ENCODE results near the gene SFT2D2. TPM values are rescaled to one million over a fixed set of nuclear protein-coding genes. Genes with fewer than 3 reads are reported as not detected.

The SFT2D2 gene
- 10 to 100 TPM; 51.6 to 63.1 (median 55.6) TPM for total RNA-seq
- 55.3 TPM for total RNA-seq (2013)
- 95.6 to 199 (median 156) reads per million in 29 experiments for total RNA-seq

DNA sequence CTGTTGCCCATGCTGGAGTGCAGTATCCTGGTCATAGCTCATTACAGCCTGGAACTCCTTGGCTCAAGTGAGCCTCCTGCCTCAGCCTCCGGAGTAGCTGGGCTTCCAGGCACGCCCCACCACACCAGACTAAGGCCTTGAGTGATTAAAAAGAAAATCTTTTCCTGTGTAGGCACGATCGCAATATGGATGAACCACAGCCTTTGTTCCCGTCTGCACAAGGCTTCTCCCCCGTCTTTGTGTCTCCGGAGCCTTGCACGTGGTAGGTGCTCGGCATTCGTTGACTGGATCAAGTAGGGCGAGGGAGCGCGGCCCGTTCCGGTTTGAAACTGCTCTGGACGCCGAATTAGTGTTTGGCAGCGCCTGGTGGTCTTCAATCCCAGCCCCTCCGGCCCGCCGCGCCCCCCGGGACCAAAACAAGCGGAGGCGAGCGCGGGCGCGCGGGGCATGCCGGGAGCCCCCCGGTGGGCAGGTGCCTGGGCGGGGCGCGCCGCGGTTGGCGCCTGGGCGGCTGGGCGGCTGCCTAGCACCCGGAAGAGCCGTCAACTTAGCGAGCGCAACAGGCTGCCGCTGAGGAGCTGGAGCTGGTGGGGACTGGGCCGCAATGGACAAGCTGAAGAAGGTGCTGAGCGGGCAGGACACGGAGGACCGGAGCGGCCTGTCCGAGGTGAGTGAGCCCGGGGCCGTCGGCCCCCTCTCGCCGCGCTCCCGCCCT, at the start of gene SFT2D2:
SFT2D2 (plus strand) TSS at position 529 of the 715 bp plus-strand sequence; CDS start at position 605, 76 bp downstream.
- peaks cover 44 to 50% (median 45%) of the 10 kb centered on the region in 3 donors for H3K4me1 Mint-ChIP-seq
- ATAC-seq (replicated peaks in 1 of 4), result peak; percentile 98 to 99 (median 98)

DNA sequence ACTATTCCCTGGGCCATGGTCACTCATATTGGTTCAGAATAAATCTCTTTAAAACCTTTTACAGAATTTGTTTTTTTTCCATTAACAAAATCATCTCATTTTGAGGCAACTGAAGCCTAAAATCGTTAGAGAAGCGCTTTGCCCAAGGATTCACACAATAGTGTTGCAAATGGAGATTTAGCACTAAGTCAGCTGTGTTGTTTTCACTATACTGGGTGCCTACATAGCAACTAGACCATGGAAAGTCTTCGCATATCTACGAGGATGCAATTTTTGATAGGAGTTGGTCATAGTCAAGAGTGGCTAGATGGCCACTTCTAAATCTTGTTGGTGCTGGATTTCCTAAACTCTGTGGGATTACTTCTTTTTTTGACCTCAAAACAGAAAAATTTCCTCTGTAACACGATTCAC, 47.6 kb upstream of the SFT2D2 start:
- peaks cover 0 to 3% of the 10 kb centered on the region in 2 experiments for H3K27me3 ChIP-seq (replicated peaks in 1 of 2; ENCODE audit: control insufficient read depth in 2 of 2, extremely low read depth in 1 of 2, insufficient read depth in 2 of 2, low read length in 1 of 2)
- H3K27ac ChIP-seq (ENCODE audit: low read length), result peak overlapping the region; percentile 96
- DNase-seq (no peak), ATAC-seq (replicated peaks in 1 of 4) (no peak)
- H3K36me3 ChIP-seq (ENCODE audit: control insufficient read depth in 2 of 2, extremely low read depth in 1 of 2, insufficient read depth in 1 of 2, low read length in 1 of 2), result no peaks in the 10 kb centered on the region
- Mint-ChIP-seq H3K4me1 (peaks cover 8 to 11% (median 10%) of the 10 kb centered on the region in 3 donors), H3K4me3 (no peak overlapping the region), H3K27me3 (peaks cover 2 to 17% of the 10 kb centered on the region in 2 donors), H3K9me3 (no peaks in the 10 kb centered on the region), H3K27ac (no peak overlapping the region), H3K36me3 (no peaks in the 10 kb centered on the region)
- H3K4me1 ChIP-seq (ENCODE audit: control insufficient read depth in 1 of 2, extremely low read depth in 1 of 2, insufficient read depth in 2 of 2, low read length in 2 of 2), result peaks cover 10 to 24% of the 10 kb centered on the region in 2 experiments
- POLR2A ChIA-PET, result no interaction called here
- CTCF ChIA-PET, result no interaction called here
- 60% methylated on average over 3 of the region's 5 CpGs for WGBS (ENCODE audit: insufficient coverage)
- peak overlapping the region; percentile 97 to 99 for H3K4me3 ChIP-seq (ENCODE audit: control insufficient read depth in 1 of 2, extremely low read depth in 1 of 2, low read length in 1 of 2)
- no peaks in the 10 kb centered on the region for H3K9me3 ChIP-seq

More for the DNA sequence above, at the start of gene SFT2D2:
- Histone ChIP-seq H3K4me3 (ENCODE audit: control insufficient read depth in 1 of 2, extremely low read depth in 1 of 2, low read length in 1 of 2) (peak within 1 kb of the TSS; percentile 85 to 94), H3K36me3 (ENCODE audit: control insufficient read depth in 2 of 2, extremely low read depth in 1 of 2, insufficient read depth in 1 of 2, low read length in 1 of 2) (no peaks in the 10 kb centered on the region), H3K27ac (ENCODE audit: low read length) (peak within 1 kb of the TSS; percentile 59), H3K27me3 (replicated peaks in 1 of 2; ENCODE audit: control insufficient read depth in 2 of 2, extremely low read depth in 1 of 2, insufficient read depth in 2 of 2, low read length in 1 of 2) (no peaks in the 10 kb centered on the region), H3K9me3 (no peaks in the 10 kb centered on the region), H3K4me1 (ENCODE audit: control insufficient read depth in 1 of 2, extremely low read depth in 1 of 2, insufficient read depth in 2 of 2, low read length in 2 of 2) (peaks cover 19 to 34% of the 10 kb centered on the region in 2 experiments)
- peak; percentile 58 to 87 (median 70) for DNase-seq
- WGBS (ENCODE audit: insufficient coverage), result under 1% methylated on average over 57 of the region's 58 CpGs
- peak within 1 kb of the TSS; percentile 92 to 93 for H3K27ac Mint-ChIP-seq
- POLR2A ChIA-PET, result interaction anchor here in 1 of 2 donors (0.5 to 1.5 kb wide), 2 partner anchors 9 to 81 kb away, joined by 7 to 9 read pairs; no protein-coding TSS in a partner anchor
- CTCF ChIA-PET, result interaction anchor here (0.7 to 4.0 kb wide), 6 partner anchors 9 to 1325 kb away, joined by 3 to 27 read pairs (median 4); partner anchors contain the start of gene POU2F1 (in 1 of the 2)
- H3K9me3 Mint-ChIP-seq, result peaks cover 0 to 4% (median 0%) of the 10 kb centered on the region in 3 donors
- H3K4me3 Mint-ChIP-seq, result peak within 1 kb of the TSS; percentile 89 to 97 (median 92)
- H3K27me3 Mint-ChIP-seq, result peaks cover 0 to 5% of the 10 kb centered on the region in 2 donors
- peaks cover 12% of the 10 kb centered on the region for H3K36me3 Mint-ChIP-seq

DNA sequence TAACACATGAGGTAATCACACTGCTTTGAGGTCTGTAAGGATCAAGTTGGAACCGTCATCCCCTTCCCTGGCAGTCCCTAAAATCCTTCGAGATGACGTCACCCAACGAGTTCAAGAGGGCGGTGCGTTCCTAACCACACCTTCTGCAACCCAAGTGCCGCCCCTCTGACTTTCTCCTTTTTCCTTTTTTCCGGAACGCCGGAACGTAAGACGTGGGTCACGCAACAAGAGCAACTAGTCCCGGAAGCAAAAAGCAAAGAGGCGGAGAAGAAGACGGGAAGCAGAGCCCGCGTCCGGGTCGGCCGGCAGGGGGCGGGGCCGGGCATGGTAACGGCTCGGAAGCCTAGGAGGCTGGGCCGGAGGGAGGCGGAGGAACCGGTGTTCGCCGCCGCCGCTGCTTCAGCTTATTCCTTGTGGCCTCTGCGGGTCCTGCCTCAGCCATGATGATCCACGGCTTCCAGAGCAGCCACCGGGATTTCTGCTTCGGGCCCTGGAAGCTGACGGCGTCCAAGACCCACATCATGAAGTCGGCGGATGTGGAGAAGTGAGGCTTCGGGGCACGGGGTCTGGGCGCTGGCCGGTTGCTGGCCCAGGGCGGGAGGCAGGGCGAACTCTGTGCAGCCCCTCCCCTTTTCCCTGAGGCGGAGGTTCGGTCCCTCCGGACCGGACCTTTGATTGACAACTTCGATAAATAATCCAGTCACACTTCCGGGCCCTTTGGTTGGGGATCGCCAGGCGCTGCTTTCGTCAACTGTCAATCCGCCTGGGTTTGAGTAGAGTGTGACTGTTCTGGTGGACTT, 47.0 kb upstream of the SFT2D2 start, which contains the start of gene TIPRL:
TIPRL (plus strand) TSS at position 325 of the 800 bp plus-strand sequence; CDS start at position 441, 116 bp downstream.
- Histone ChIP-seq H3K4me1 (ENCODE audit: control insufficient read depth in 1 of 2, extremely low read depth in 1 of 2, insufficient read depth in 2 of 2, low read length in 2 of 2) (peaks cover 10 to 24% of the 10 kb centered on the region in 2 experiments), H3K9me3 (no peaks in the 10 kb centered on the region), H3K27me3 (replicated peaks in 1 of 2; ENCODE audit: control insufficient read depth in 2 of 2, extremely low read depth in 1 of 2, insufficient read depth in 2 of 2, low read length in 1 of 2) (no peaks in the 10 kb centered on the region), H3K27ac (ENCODE audit: low read length) (peak within 1 kb of the TSS; percentile 96), H3K36me3 (ENCODE audit: control insufficient read depth in 2 of 2, extremely low read depth in 1 of 2, insufficient read depth in 1 of 2, low read length in 1 of 2) (peaks cover 0 to 2% of the 10 kb centered on the region in 2 donors), H3K4me3 (ENCODE audit: control insufficient read depth in 1 of 2, extremely low read depth in 1 of 2, low read length in 1 of 2) (peak within 1 kb of the TSS; percentile 97 to 99)
- ATAC-seq (replicated peaks in 1 of 4) (peak; percentile 90 to 97 (median 97)), DNase-seq (peak; percentile 84 to 97 (median 92))
- Mint-ChIP-seq H3K36me3 (peaks cover 3% of the 10 kb centered on the region), H3K9me3 (no peaks in the 10 kb centered on the region), H3K4me3 (no peak within 1 kb of the TSS), H3K27me3 (peaks cover 0 to 11% of the 10 kb centered on the region in 2 donors), H3K27ac (no peak within 1 kb of the TSS), H3K4me1 (peaks cover 11 to 16% (median 15%) of the 10 kb centered on the region in 3 donors)
- WGBS (ENCODE audit: insufficient coverage), result 0% methylated on average over 44 of the region's 56 CpGs
- CTCF ChIA-PET, result interaction anchor here in 1 of 2 donors (0.5 kb wide), 1 partner anchor 1561 kb away, joined by 3 read pairs; no protein-coding TSS in a partner anchor
- POLR2A ChIA-PET, result no interaction called here

DNA sequence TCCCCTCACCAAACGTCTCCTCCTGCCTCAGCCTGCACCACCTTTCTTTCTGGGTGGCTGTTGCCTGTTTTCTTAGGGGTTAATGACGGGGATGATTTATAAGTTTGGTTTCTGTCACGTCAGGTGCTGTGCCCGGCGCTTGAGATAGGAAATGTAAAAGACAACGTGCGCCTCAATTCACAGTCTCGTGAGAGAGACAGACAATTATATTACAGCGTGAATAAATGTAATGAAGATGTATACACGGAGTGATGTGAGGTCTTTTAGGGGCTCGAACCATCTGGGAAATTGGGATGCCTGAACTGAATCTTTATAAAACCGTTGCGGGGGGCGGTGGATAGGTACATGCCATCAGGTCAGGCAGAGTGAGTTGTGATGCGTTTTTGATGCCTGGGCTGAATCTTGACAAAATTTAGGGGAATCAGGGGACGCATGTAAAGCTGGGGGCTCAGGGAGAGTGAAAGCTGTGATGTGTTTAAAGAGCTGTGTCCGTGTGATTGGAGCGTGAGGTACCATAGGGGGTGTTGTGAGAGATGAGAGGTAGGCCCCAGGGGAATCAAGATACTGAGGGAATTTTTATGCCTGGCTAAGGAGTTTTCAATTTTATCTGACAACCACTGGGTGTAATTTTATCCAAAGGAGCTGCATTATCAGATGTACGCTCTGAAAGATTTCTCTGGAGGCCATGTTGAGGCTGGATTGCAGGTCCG, 46.2 kb upstream of the SFT2D2 start:
- no peaks in the 10 kb centered on the region for H3K9me3 Mint-ChIP-seq
- peaks cover 0 to 4% of the 10 kb centered on the region in 2 donors for H3K27me3 Mint-ChIP-seq
- ChIA-PET CTCF (interaction anchor here (0.5 to 0.8 kb wide), 2 partner anchors 47 to 1560 kb away, joined by 3 read pairs; partner anchors contain the start of gene SFT2D2 (in 1 of the 2)), POLR2A (interaction anchor here in 1 of 2 donors (0.6 kb wide), 1 partner anchor 13 kb away, joined by 3 read pairs; no protein-coding TSS in a partner anchor)
- Histone ChIP-seq H3K4me3 (ENCODE audit: control insufficient read depth in 1 of 2, extremely low read depth in 1 of 2, low read length in 1 of 2) (peak overlapping the region; percentile 97 to 99), H3K36me3 (ENCODE audit: control insufficient read depth in 2 of 2, extremely low read depth in 1 of 2, insufficient read depth in 1 of 2, low read length in 1 of 2) (peaks cover 0 to 5% of the 10 kb centered on the region in 2 donors), H3K27me3 (replicated peaks in 1 of 2; ENCODE audit: control insufficient read depth in 2 of 2, extremely low read depth in 1 of 2, insufficient read depth in 2 of 2, low read length in 1 of 2) (no peaks in the 10 kb centered on the region), H3K9me3 (no peaks in the 10 kb centered on the region), H3K4me1 (ENCODE audit: control insufficient read depth in 1 of 2, extremely low read depth in 1 of 2, insufficient read depth in 2 of 2, low read length in 2 of 2) (peaks cover 10 to 24% of the 10 kb centered on the region in 2 experiments), H3K27ac (ENCODE audit: low read length) (peak overlapping the region; percentile 96)
- ATAC-seq (replicated peaks in 1 of 4) (no peak), DNase-seq (no peak)
- H3K27ac Mint-ChIP-seq, result no peak overlapping the region
- no peak overlapping the region for H3K4me3 Mint-ChIP-seq
- peaks cover 15 to 21% (median 19%) of the 10 kb centered on the region in 3 donors for H3K4me1 Mint-ChIP-seq
- WGBS (ENCODE audit: insufficient coverage), result 15% methylated on average over 14 of the region's 20 CpGs
- H3K36me3 Mint-ChIP-seq, result peaks cover 8% of the 10 kb centered on the region

DNA sequence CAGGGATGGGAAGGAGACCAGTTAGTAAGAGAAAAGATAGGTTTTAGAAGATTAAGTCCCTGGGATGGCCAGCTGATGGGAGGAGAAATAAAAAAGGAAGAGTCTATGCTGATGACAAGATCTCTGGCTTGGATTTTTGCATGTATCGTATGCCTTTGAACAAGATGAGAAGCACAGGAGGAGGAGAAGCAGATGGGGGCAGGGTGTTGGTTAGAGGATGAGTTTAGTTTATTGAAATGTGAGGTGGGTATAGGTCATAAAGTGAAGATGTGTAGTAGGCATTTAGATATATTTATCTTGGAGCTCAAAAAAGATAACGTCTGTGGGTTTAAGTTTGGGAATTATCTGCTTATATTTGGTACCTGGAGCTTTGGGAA, 45.7 kb upstream of the SFT2D2 start:
- H3K9me3 Mint-ChIP-seq, result no peaks in the 10 kb centered on the region
- no peak overlapping the region for H3K27ac Mint-ChIP-seq
- DNase-seq (peak in 1 of 35 experiments; percentile 13), ATAC-seq (replicated peaks in 1 of 4) (no peak)
- WGBS (ENCODE audit: insufficient coverage), result 63% methylated on average over 2 of the region's 2 CpGs
- Histone ChIP-seq H3K9me3 (no peaks in the 10 kb centered on the region), H3K4me3 (ENCODE audit: control insufficient read depth in 1 of 2, extremely low read depth in 1 of 2, low read length in 1 of 2) (peak overlapping the region; percentile 97 to 99), H3K4me1 (ENCODE audit: control insufficient read depth in 1 of 2, extremely low read depth in 1 of 2, insufficient read depth in 2 of 2, low read length in 2 of 2) (peaks cover 10 to 24% of the 10 kb centered on the region in 2 experiments), H3K27ac (ENCODE audit: low read length) (peak overlapping the region; percentile 96), H3K36me3 (ENCODE audit: control insufficient read depth in 2 of 2, extremely low read depth in 1 of 2, insufficient read depth in 1 of 2, low read length in 1 of 2) (peaks cover 0 to 10% of the 10 kb centered on the region in 2 donors), H3K27me3 (replicated peaks in 1 of 2; ENCODE audit: control insufficient read depth in 2 of 2, extremely low read depth in 1 of 2, insufficient read depth in 2 of 2, low read length in 1 of 2) (no peaks in the 10 kb centered on the region)
- peaks cover 11% of the 10 kb centered on the region for H3K36me3 Mint-ChIP-seq
- peaks cover 15 to 23% (median 19%) of the 10 kb centered on the region in 3 donors for H3K4me1 Mint-ChIP-seq
- ChIA-PET POLR2A (interaction anchor here (0.6 kb wide), 2 partner anchors 13 to 46 kb away, joined by 3 read pairs; no protein-coding TSS in a partner anchor), CTCF (interaction anchor here in 1 of 2 donors (0.8 kb wide), 1 partner anchor 46 kb away, joined by 3 read pairs; the partner anchor contains the start of gene SFT2D2)
- H3K4me3 Mint-ChIP-seq, result no peak overlapping the region
- peaks cover 0 to under 1% of the 10 kb centered on the region in 2 donors for H3K27me3 Mint-ChIP-seq
